Osteoblast (primary cell): ENCODE data around the gene BCL2L13. TPM values are rescaled to one million over a fixed set of nuclear protein-coding genes. Genes with fewer than 3 reads are reported as not detected.
A peak's percentile ranks its signal among the peaks of the same experiment; 100 is the strongest.
"Not testable (repeated sequence)": the region's sequence is repeated elsewhere in the genome, so short reads cannot be mapped to it uniquely, and the experiment has no call there.

Experiments used
- DNase-seq: peaks from one replicate; pipeline ENCODE4 v3.0.0; 2011; ENCODE audit warnings: low spot score, mixed read lengths; ENCODE audit not compliant: insufficient read length; ENCODE audit errors: missing footprints
- H2AFZ ChIP-seq: 2 replicates; pipeline ENCODE4 v1.6.0; 2011; ENCODE audit warnings: mild to moderate bottlenecking, low read length
- H3K27ac ChIP-seq: 2 replicates; pipeline ENCODE4 v1.5.1; 2011; ENCODE audit warnings: mild to moderate bottlenecking, low read depth, low read length, moderate library complexity
- H3K27me3 ChIP-seq: 2 replicates; pipeline ENCODE4 v1.6.0; 2012; ENCODE audit warnings: mild to moderate bottlenecking, control low read depth, inconsistent platforms, low read length, moderate library complexity; ENCODE audit not compliant: insufficient read depth
- H3K36me3 ChIP-seq: 2 replicates; pipeline ENCODE4 v1.5.1; 2011; ENCODE audit warnings: mild to moderate bottlenecking, low read length, control low read depth, moderate library complexity; ENCODE audit not compliant: insufficient read depth
- H3K4me1 ChIP-seq: 2 replicates; pipeline ENCODE4 v1.5.1; 2011; ENCODE audit warnings: mild to moderate bottlenecking, low read length, control low read depth, moderate library complexity; ENCODE audit not compliant: insufficient read depth
- H3K4me2 ChIP-seq: 2 replicates; pipeline ENCODE4 v1.6.0; 2011; ENCODE audit warnings: mild to moderate bottlenecking, low read length; ENCODE audit not compliant: insufficient read depth
- H3K4me3 ChIP-seq: fragments of 200-600 bp; sonication (generic); 3 replicates; pipeline ENCODE4 v1.5.1; 2012; ENCODE audit warnings: mild to moderate bottlenecking, low read length, inconsistent platforms; ENCODE audit not compliant: insufficient read depth
- H3K79me2 ChIP-seq: 2 replicates; pipeline ENCODE4 v1.6.0; 2012; ENCODE audit warnings: mild to moderate bottlenecking, low read length, control low read depth, inconsistent platforms; ENCODE audit not compliant: insufficient read depth
- H3K9me3 ChIP-seq: 2 replicates; pipeline ENCODE4 v1.5.1; 2011; ENCODE audit warnings: low read depth, low read length, control low read depth
- H4K20me1 ChIP-seq: 2 replicates; pipeline ENCODE4 v1.6.0; 2012; ENCODE audit warnings: mild to moderate bottlenecking, low read length, control low read depth; ENCODE audit not compliant: insufficient read depth
- CTCF ChIP-seq: IDR thresholded peaks from 2 replicates; pipeline ENCODE4 v1.5.1; 2011; ENCODE audit warnings: mild to moderate bottlenecking, low read depth, low read length, moderate library complexity; ENCODE audit errors: extremely low read depth
- total RNA-seq: library from RNA; depleted of rRNA; stranded (reverse); fragments of >200 nt; gene quantifications from 2 replicates; pipeline ENCODE4 v1.2.3, GENCODE V29; 2012

The BCL2L13 gene
- total RNA-seq, 1 donor: 86.5 TPM

DNA sequence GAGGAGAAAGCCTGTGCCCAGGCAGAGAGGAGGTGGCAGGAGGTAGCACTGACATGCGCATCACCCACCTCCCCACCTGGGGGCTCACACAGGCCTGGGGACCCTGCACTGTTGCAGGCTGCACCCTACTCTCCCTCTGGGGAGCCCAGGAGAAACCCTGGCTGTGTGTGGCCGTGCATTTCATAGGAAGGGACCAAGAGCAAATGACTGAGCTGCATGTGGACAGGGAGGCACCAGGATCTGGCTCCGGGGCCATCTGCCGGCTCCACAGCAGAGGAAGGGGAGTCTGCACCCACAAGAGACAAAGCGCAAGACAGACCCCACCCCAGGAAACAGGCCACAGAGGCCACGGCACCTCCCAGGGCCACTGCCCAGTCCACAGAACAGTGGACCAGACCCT lies 113.0 kb downstream of the BCL2L13 start:
- H3K79me2 ChIP-seq: peaks cover 2% of the 10 kb centered on the region
- no peak overlapping the region for H3K4me2 ChIP-seq
- peaks cover 5% of the 10 kb centered on the region for H3K4me1 ChIP-seq
- H3K4me3 ChIP-seq: no peak overlapping the region
- no peaks in the 10 kb centered on the region for H3K27me3 ChIP-seq
- H3K9me3 ChIP-seq: no peaks in the 10 kb centered on the region
- no peak overlapping the region for H3K27ac ChIP-seq
- H4K20me1 ChIP-seq: peaks cover 10% of the 10 kb centered on the region
- peak; percentile 54 for DNase-seq
- H3K36me3 ChIP-seq: no peaks in the 10 kb centered on the region
- no peak for TF ChIP-seq CTCF
- no peak overlapping the region for H2AFZ ChIP-seq

DNA sequence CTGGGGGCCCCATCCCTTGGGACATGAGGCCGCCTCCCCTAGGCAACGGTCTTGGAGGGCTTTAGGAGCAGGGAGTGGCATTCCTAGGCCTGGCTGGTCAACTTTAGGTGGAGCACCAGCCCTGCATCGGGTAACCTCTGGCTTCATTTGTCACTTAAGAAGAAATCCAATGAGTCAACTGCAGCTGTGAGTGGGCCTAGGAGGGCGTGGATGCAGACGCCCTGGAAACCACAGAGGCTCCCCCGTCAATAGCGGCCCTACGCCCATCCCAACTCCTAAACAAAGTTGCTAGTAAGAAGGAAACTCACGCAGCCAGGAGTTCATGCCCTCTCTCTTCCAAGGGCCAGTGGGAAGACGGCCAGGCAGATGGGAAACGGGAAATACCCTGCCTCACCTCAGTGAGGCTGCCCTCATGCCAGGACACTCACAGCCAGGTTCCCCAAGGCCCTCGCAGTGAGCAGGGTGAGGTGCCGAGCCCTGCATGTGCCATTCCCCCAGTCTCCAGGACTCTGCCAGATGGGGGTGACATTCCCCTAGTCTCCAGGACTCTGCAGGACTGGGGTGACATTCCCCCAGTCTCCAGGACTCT lies 114.9 kb downstream of the BCL2L13 start:
- Histone ChIP-seq H3K36me3 (no peaks in the 10 kb centered on the region), H3K4me2 (no peak overlapping the region), H4K20me1 (peaks cover 11% of the 10 kb centered on the region), H2AFZ (no peak overlapping the region), H3K9me3 (no peaks in the 10 kb centered on the region), H3K27me3 (no peaks in the 10 kb centered on the region), H3K27ac (no peak overlapping the region), H3K79me2 (peaks cover 4% of the 10 kb centered on the region), H3K4me3 (no peak overlapping the region), H3K4me1 (peaks cover 5% of the 10 kb centered on the region)
- peak; percentile 93 for DNase-seq
- no peak for TF ChIP-seq CTCF

DNA sequence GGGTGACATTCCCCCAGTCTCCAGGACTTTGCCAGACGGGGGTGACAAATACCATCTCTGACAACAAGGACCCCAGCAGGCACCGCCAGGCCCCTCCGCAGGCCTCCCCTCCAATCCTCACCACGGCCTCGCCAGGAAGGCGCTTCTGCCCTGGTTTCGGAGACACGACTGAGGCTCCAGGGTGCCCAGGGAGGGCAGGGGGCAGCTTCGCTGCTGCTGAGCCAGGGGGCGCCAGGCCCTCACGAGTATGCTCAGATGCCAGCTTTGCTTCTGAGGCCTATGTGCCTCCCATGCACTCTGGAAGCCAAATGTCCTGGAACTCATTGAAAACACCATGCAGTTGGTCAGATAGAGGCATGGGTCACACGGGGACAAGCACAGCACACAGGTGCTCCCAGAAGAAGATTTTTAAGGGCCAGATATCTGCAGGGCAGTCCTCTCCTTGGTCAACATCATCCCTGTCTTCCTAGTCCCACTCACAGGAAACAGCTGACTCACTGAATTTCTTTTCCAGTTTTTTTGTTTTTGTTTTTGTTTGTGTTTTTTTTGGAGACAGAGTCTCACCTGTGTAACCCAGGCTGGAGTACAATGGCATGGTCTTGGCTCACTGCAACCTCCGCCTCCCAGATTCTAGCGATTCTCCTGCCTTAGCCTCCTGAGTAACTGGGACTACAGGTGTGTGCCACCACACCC lies 115.8 kb downstream of the BCL2L13 start:
- Histone ChIP-seq H3K79me2 (peaks cover 7% of the 10 kb centered on the region), H4K20me1 (peaks cover 13% of the 10 kb centered on the region), H3K9me3 (no peaks in the 10 kb centered on the region), H3K4me3 (no peak overlapping the region), H3K27me3 (no peaks in the 10 kb centered on the region), H3K36me3 (no peaks in the 10 kb centered on the region), H3K4me1 (peaks cover 5% of the 10 kb centered on the region), H3K4me2 (no peak overlapping the region), H3K27ac (no peak overlapping the region), H2AFZ (no peak overlapping the region)
- peak; percentile 28 for TF ChIP-seq CTCF
- DNase-seq: peak; percentile 85

DNA sequence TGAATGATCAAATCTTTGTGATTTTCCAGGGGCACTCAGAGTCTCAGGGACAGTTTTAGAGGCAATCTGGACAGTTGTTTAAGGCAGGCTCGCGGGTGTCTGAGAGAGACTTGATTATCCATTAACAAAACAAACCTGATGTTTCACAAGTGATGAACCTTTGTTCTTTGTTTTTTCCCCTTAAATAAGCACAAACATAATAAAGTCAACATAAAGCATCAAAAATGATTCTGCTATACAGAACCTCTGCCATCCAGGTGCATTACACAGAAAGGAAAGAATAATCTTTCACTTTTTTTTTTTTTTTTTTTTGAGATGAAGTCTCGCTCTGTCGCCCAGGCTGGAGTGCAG lies 122.6 kb downstream of the BCL2L13 start:
- H3K4me2 ChIP-seq: no peak overlapping the region
- no peak for TF ChIP-seq CTCF
- no peak overlapping the region for H3K4me3 ChIP-seq
- peaks cover 7% of the 10 kb centered on the region for H4K20me1 ChIP-seq
- H3K79me2 ChIP-seq: peaks cover 20% of the 10 kb centered on the region
- H3K27ac ChIP-seq: no peak overlapping the region
- no peaks in the 10 kb centered on the region for H3K27me3 ChIP-seq
- H3K9me3 ChIP-seq: no peaks in the 10 kb centered on the region
- DNase-seq: no peak
- H2AFZ ChIP-seq: no peak overlapping the region
- H3K4me1 ChIP-seq: no peaks in the 10 kb centered on the region
- no peaks in the 10 kb centered on the region for H3K36me3 ChIP-seq

GRCh38 chr22:17763442-17763841 lies 124.9 kb downstream of the BCL2L13 start:
- peaks cover 12% of the 10 kb centered on the region for H4K20me1 ChIP-seq
- not testable (repeated sequence) for H3K4me2 ChIP-seq, H3K27me3 ChIP-seq, H2AFZ ChIP-seq, H3K4me1 ChIP-seq, H3K36me3 ChIP-seq, DNase-seq, H3K9me3 ChIP-seq, H3K4me3 ChIP-seq, H3K27ac ChIP-seq
- H3K79me2 ChIP-seq: peaks cover 18% of the 10 kb centered on the region
